Measurements from ENCODE around the gene PAEP. TPM values are rescaled to one million over a fixed set of nuclear protein-coding genes. Genes with fewer than 3 reads are reported as not detected.

PAEP gene
- total and polyA plus RNA-seq, 3 donors from 2014 or later = 2.5 TPM; not detected in 2

DNA sequence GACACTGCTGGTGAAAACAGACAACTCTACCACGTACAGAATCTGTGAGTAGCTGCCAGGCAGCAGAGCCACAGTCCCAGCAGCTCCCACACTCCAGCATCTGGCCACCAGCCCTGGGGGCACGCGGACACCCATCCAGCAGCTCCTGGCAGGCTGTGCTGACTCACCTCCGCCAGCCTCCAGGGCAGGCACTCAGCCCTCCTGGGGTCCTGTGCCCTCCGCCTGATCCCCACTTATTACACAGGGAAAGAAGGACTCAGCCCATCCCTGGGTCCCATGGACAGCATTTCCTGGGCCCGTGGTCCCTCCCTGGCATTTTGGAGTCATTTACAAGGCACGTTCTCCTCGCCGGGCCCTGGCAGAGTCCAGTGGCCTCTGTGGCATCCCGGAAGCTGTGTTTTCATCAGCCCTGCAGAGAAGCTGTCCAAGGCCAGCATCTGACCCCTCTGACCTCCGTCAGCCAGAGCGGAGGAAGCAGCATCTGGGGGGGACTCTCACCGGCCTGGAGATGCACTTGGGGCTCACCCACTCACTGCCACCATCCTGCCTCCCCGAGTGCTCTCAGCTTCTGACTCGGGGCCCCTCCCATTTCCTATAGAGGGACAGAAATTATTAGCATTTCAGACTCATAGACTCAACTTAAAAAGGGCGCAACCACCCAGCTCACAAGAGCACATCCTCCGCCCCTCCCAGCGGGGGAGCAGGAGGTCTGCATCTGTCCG is 21.6 kb downstream of the PAEP start:
- no peaks in the 10 kb centered on the region for H3K36me3 ChIP-seq (ENCODE audit: low read depth, missing control alignments)
- DNase-seq = peak; percentile 5
- no peak for TF ChIP-seq POLR2A (IDR thresholded peaks at IDR 0.05)
- TF ChIP-seq, protein P1, sequence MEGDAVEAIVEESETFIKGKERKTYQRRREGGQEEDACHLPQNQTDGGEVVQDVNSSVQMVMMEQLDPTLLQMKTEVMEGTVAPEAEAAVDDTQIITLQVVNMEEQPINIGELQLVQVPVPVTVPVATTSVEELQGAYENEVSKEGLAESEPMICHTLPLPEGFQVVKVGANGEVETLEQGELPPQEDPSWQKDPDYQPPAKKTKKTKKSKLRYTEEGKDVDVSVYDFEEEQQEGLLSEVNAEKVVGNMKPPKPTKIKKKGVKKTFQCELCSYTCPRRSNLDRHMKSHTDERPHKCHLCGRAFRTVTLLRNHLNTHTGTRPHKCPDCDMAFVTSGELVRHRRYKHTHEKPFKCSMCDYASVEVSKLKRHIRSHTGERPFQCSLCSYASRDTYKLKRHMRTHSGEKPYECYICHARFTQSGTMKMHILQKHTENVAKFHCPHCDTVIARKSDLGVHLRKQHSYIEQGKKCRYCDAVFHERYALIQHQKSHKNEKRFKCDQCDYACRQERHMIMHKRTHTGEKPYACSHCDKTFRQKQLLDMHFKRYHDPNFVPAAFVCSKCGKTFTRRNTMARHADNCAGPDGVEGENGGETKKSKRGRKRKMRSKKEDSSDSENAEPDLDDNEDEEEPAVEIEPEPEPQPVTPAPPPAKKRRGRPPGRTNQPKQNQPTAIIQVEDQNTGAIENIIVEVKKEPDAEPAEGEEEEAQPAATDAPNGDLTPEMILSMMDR (IDR thresholded peaks at IDR 0.05) = no peak
- no peak overlapping the region for H3K27ac ChIP-seq
- no peaks in the 10 kb centered on the region for H3K27me3 ChIP-seq
- H3K4me1 ChIP-seq = no peaks in the 10 kb centered on the region
- intact Hi-C loops (cut with DNase I; ENCODE audit: low total_unique reads) = no loop called here
- no peak overlapping the region for H3K4me3 ChIP-seq
- WGBS, 2 donors = 83% methylated on average over 6 to 19 of the region's 19 CpGs
- H3K9me3 ChIP-seq = no peaks in the 10 kb centered on the region

DNA sequence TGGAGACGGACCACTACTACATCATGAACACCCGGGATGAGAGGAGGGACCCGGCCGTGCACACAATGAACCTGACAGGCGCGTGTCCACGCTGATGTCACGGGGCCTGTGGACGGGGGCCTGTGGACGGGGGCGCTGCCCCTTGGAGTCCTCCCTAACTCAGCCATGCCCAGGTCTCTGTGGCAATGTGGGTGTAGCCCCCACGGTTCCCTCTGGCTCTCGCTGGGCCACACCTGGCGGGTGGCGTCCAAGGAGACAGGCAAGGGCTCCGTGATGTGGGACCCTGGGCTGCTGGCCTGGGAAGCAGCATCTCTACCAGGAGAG is 22.1 kb downstream of the PAEP start:
- H3K27ac ChIP-seq = no peak overlapping the region
- TF ChIP-seq POLR2A (IDR thresholded peaks at IDR 0.05) = no peak
- TF ChIP-seq, protein P1 (IDR thresholded peaks at IDR 0.05) = no peak
- WGBS, 2 donors = 96 to 100% methylated on average over 2 to 16 of the region's 16 CpGs
- no peak overlapping the region for H3K4me3 ChIP-seq
- H3K4me1 ChIP-seq = no peaks in the 10 kb centered on the region
- DNase-seq = no peak
- no peaks in the 10 kb centered on the region for H3K36me3 ChIP-seq (ENCODE audit: low read depth, missing control alignments)
- intact Hi-C loops (cut with DNase I; ENCODE audit: low total_unique reads) = no loop called here
- no peaks in the 10 kb centered on the region for H3K9me3 ChIP-seq
- H3K27me3 ChIP-seq = no peaks in the 10 kb centered on the region

DNA sequence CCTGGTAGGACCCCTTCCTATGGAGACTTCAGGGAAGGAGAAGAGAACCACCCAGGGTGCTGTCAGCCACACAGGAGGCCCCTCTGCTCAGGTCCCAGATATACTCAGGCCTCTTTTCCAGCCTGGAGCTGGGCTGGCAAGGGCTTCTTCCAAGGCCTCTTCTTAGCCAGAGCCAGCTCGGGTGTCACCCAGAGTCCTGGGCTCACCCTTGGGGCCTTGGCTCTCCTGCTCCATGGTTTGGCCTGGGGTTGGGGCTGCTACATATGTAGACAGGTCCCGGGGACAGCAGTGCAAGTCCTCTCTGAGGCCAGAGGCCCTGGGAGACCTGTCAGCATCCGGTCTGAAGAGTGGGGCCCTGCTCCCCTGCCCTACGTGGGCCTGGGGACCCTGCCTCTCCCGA is 22.8 kb downstream of the PAEP start:
- DNase-seq = peak; percentile 4
- H3K4me3 ChIP-seq = no peak overlapping the region

DNA sequence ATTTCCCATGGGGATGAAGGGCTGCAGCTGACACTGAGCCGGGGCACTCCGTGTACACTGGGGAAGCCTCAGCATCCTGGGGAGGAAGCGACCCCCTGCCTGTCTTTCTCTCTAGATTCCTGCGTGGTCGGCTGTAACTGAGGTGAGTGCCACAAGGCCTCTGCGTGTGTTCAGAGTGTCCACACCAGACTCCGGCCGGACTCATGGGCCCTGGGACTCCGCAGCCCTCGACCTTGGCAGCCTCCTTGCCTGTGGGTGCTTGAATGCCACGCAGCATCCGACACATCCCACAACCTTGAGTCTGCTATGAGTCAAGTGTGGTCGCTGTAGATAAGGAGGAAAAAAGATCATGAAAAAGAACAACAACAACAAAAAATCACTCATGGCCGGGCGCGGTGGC is 23.4 kb downstream of the PAEP start:
- intact Hi-C loops (cut with DNase I; ENCODE audit: low total_unique reads) = no loop called here
- no peaks in the 10 kb centered on the region for H3K36me3 ChIP-seq (ENCODE audit: low read depth, missing control alignments)
- no peaks in the 10 kb centered on the region for H3K9me3 ChIP-seq
- H3K4me1 ChIP-seq = no peaks in the 10 kb centered on the region
- no peak overlapping the region for H3K4me3 ChIP-seq
- DNase-seq = peak; percentile 12
- H3K27ac ChIP-seq = no peak overlapping the region
- WGBS, 2 donors = 38 to 62% methylated on average over 9 to 16 of the region's 16 CpGs
- H3K27me3 ChIP-seq = no peaks in the 10 kb centered on the region
- TF ChIP-seq, protein P1 (IDR thresholded peaks at IDR 0.05) = no peak
- no peak for TF ChIP-seq POLR2A (IDR thresholded peaks at IDR 0.05)

More for the DNA sequence above, 22.8 kb downstream of the PAEP start:
- H3K4me1 ChIP-seq = no peaks in the 10 kb centered on the region
- TF ChIP-seq, protein P1 (IDR thresholded peaks at IDR 0.05) = no peak
- TF ChIP-seq POLR2A (IDR thresholded peaks at IDR 0.05) = no peak
- H3K27ac ChIP-seq = no peak overlapping the region
- no peaks in the 10 kb centered on the region for H3K27me3 ChIP-seq
- intact Hi-C loops (cut with DNase I; ENCODE audit: low total_unique reads) = no loop called here
- no peaks in the 10 kb centered on the region for H3K9me3 ChIP-seq
- WGBS, 2 donors = 71 to 84% methylated on average over 4 to 5 of the region's 5 CpGs
- H3K36me3 ChIP-seq (ENCODE audit: low read depth, missing control alignments) = no peaks in the 10 kb centered on the region

DNA sequence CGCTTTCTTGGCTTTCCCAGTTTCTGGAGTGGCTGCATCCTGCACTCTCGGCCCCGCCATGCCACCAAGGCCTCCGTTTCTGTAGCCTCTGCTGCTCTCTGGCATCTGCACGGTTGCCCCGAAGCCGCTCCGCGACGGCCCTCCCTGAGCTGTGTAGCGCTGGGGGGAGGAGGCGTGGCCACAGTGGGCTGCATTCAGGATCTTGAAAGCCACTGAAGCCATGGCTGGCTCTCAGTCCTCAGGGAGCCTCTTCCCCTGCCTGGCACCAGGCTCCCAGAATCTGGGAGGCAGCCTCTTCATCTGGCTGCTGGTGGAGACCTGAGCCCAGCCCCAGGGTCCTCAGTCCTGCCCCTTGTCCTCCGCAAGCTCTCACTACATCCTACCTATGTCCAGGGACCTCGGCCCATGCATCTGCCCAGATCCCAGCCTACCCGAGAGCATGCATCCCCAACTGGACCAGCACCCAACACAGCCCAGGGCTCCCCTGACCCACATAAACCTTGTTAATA is 25.1 kb downstream of the PAEP start:
- Histone ChIP-seq H3K4me3 (no peak overlapping the region), H3K36me3 (ENCODE audit: low read depth, missing control alignments) (no peaks in the 10 kb centered on the region), H3K9me3 (no peaks in the 10 kb centered on the region), H3K4me1 (no peaks in the 10 kb centered on the region), H3K27ac (no peak overlapping the region), H3K27me3 (no peaks in the 10 kb centered on the region)
- intact Hi-C loops (cut with DNase I; ENCODE audit: low total_unique reads) = no loop called here
- 77 to 79% methylated on average over 12 to 15 of the region's 15 CpGs for WGBS, 2 donors
- no peak for TF ChIP-seq POLR2A (IDR thresholded peaks at IDR 0.05)
- TF ChIP-seq, protein P1 (IDR thresholded peaks at IDR 0.05) = no peak
- DNase-seq = peak; percentile 1
